LNCaP clone FGC (cell line): Measurements from ENCODE around the gene TSC22D1.

ENCODE experiments used
- DNase-seq: peaks from one replicate; pipeline ENCODE4 v3.0.0-alpha.2; 2011; ENCODE audit warnings: low read depth
- H3K4me3 ChIP-seq: 2 replicates; pipeline ENCODE4 v1.5.1; 2011; ENCODE audit warnings: mild to moderate bottlenecking, low read depth, low read length, control low read depth
- CTCF ChIP-seq: IDR thresholded peaks from 2 replicates; pipeline ENCODE4 v1.5.1; 2012; ENCODE audit warnings: mild to moderate bottlenecking; ENCODE audit not compliant: control insufficient read depth, insufficient read depth; ENCODE audit errors: extremely low read depth

The TSC22D1 gene

GRCh38 chr13:44384778-44385177 is 191.4 kb downstream of the TSC22D1 start:
- TF ChIP-seq CTCF = no peak
- H3K4me3 ChIP-seq = no peak overlapping the region
- no peak for DNase-seq

- no peak overlapping the region for H3K4me3 ChIP-seq
- no peak for DNase-seq
- TF ChIP-seq CTCF = no peak
These were observed 192.2 kb downstream of the TSC22D1 start for GRCh38 chr13:44383945-44384344.

- TF ChIP-seq CTCF = no peak
- H3K4me3 ChIP-seq = no peak overlapping the region
These were observed 193.4 kb downstream of the TSC22D1 start for GRCh38 chr13:44382635-44383145.

More at GRCh38 chr13:44382635-44383145, 193.4 kb downstream of the TSC22D1 start:
- DNase-seq = no peak
